ENCODE results near the gene CMTR1.
A peak's percentile ranks its signal among the peaks of the same experiment; 100 is the strongest.

Gene CMTR1

DNA sequence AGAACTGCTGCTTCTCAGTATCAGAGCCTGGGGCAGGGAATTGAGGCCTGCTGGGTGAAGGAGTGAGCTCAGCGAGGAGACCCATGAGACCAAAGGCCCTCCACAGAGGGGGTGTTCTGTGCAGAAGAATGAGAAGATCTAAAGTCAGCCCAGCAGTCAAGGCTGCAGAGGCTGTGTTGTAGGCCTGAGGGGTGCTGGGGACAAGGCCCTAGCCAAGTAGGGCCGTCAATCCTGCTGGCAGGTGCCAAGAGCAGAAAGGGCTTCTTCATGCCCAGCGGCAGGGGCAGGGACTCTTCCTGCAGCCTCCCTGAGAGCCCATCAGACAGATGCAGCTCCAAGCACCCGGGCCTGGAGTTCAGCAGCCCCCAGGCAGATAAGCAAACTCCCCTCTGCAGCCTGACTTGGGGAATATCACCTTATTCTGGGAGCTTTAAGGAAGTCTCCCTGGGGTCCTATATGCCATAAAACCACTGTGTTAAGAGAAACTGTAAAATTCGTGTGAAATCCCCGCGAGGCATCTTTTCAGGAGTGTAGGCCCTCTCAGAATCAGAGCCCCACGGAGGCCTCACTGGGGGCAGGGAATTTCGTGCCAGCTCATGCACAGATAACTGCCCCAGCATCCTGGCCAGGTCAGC, 57.6 kb downstream of the CMTR1 start:
- Histone ChIP-seq H3K4me2 (peak overlapping the region; percentile 70), H3K27me3 (no peaks in the 10 kb centered on the region), H3K4me1 (peaks cover 61% of the 10 kb centered on the region), H3K9me3 (no peaks in the 10 kb centered on the region), H3K27ac (peak overlapping the region; percentile 51), H3K36me3 (peaks cover 42% of the 10 kb centered on the region; the same call in 1 of the 2 replicates), H3K9ac (peak overlapping the region; percentile 46; the same call in 1 of the 2 replicates), H4K20me1 (peaks cover 70% of the 10 kb centered on the region), H3K4me3 (no peak overlapping the region)
- no peak for TF ChIP-seq Cebpa-rat (IDR thresholded peaks at IDR 0.05)

DNA sequence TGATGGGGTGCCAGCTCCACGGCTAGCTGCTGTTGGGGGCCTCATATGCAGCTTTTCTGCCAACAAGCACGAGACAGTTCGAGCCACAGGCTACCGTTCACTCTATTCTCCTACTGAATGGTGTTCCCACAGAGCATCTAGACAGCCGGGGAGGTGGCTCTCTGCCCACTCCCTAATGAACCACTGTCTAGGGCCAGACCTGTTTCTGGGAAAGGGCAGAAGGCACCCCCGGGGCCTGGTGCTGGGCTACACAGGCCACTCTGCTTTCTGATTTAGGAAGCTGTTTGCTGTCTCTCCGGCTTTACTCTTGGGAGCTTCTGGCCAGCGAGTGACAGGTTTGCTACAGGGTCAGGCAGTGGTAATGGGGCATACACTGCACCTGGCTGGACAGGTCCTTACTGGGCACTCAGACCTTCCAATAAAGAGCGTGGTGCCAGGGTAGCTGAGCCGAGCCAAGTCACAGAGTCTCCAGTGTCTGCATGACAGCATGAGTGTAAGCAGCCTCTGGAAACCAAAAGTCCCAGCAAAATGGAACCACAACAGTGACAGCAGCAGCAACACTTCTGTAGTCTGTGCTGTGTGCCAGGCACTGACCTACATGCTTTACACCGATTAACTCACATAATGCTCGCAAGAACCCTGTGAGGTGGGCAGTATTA, 58.3 kb downstream of the CMTR1 start:
- no peaks in the 10 kb centered on the region for H3K9me3 ChIP-seq
- peak overlapping the region; percentile 51 for H3K27ac ChIP-seq
- peaks cover 61% of the 10 kb centered on the region for H3K4me1 ChIP-seq
- peaks cover 70% of the 10 kb centered on the region for H4K20me1 ChIP-seq
- no peak overlapping the region for H3K4me3 ChIP-seq
- peaks cover 44% of the 10 kb centered on the region for H3K36me3 ChIP-seq
- H3K27me3 ChIP-seq, result no peaks in the 10 kb centered on the region
- peak overlapping the region; percentile 46; the same call in 1 of the 2 replicates for H3K9ac ChIP-seq
- no peak for TF ChIP-seq Cebpa-rat (IDR thresholded peaks at IDR 0.05)
- peak overlapping the region; percentile 70 for H3K4me2 ChIP-seq

DNA sequence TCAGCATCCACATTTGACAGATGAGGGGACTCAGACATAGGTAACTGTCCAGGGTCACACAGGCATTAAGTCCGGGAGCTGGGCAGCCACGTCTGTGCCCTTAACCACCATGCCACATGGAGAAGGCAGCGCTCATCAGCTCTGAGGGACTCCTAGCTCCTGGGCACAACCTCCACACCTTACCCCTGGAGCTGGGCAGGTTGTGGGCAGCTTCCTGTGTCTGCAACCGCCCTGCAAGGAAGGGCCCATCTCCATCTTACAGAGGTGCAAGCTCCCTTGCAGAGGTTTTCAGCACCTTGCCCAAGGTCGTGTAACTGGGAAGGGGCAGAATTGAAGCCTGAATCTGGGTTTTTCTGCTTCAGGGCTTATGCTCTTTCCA, 58.8 kb downstream of the CMTR1 start:
- Histone ChIP-seq H3K4me1 (peaks cover 61% of the 10 kb centered on the region), H3K27ac (no peak overlapping the region), H3K36me3 (peaks cover 45% of the 10 kb centered on the region), H4K20me1 (peaks cover 70% of the 10 kb centered on the region), H3K27me3 (no peaks in the 10 kb centered on the region), H3K9me3 (no peaks in the 10 kb centered on the region), H3K4me2 (peak overlapping the region; percentile 70), H3K4me3 (no peak overlapping the region), H3K9ac (no peak overlapping the region)
- no peak for TF ChIP-seq Cebpa-rat (IDR thresholded peaks at IDR 0.05)

DNA sequence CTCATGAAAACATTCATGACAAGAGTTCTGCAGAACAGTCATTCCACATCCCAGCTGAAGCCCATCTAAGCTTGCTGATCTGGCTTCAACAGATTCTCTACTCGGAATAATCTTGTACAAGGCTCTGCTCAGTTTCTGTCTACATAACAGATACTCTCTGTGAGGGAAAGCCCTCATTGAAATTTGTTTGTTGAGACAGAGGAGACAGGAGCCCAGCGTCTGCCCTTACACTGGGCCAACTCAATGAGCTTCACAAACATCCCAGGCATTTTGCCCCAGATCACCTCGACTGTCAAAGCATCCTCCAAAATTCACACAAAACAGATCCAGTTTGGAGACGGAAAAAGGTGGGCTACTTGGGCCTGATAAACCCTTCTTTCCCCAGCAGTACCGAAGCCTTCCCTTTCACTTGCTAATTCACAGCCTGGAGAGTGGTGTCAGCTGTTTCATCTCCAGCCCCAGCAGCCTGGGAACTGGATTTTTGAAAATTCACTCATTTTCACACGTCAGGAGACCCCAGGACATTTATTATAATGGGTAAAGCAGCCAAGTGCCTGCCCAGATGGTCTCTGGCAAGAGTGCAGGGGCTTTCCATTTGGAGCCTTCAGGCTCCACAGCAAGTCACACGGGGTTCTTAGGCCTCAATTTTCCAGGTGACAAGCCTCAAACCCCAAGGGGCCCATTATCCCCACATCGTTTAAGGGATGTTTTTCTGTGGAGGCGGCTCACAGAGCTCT, 59.4 kb downstream of the CMTR1 start:
- Histone ChIP-seq H3K4me2 (peak overlapping the region; percentile 70), H3K4me1 (peaks cover 59% of the 10 kb centered on the region), H3K9me3 (no peaks in the 10 kb centered on the region), H3K27ac (no peak overlapping the region; the same call in 1 of the 2 replicates), H4K20me1 (peaks cover 69% of the 10 kb centered on the region), H3K9ac (no peak overlapping the region), H3K4me3 (no peak overlapping the region), H3K27me3 (no peaks in the 10 kb centered on the region), H3K36me3 (peaks cover 44% of the 10 kb centered on the region)
- TF ChIP-seq Cebpa-rat (IDR thresholded peaks at IDR 0.05), result no peak

DNA sequence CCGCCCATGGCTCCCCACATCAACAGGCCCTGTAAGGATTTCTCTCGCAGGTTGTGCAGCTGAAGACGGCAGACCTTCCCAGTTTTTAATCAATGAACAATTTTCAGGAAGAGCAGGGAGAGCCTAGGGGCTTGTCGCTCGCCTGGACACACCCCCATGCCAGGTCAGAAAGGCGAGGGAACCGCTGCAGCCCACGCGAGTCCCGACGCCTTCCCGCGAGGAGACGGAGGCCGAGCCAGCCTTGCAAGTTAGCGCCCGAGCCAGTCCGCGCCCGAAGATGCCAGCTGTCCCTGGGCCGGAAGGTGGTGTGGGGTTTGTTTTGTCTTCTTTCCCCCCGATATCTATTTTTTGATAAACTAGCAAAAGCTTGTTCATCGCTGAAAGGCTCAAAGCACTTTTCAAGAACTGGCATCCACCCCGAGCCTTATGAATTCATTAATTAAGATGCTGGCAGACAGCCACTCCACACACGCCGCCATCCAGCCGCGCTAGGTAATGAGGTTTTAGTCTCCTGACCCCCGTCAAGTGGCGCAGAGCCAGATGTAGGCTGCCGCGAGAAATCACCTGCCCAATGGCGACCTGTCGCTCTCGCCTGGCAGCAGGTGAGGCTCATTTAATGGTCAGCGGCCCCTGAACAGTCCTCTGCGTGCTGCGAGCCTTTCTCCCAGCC, 60.1 kb downstream of the CMTR1 start:
- H3K4me1 ChIP-seq, result peaks cover 58% of the 10 kb centered on the region
- peak overlapping the region; percentile 36 for H3K4me2 ChIP-seq
- peaks cover 40% of the 10 kb centered on the region for H3K36me3 ChIP-seq
- no peaks in the 10 kb centered on the region for H3K9me3 ChIP-seq
- peaks cover 62% of the 10 kb centered on the region for H4K20me1 ChIP-seq
- no peak for TF ChIP-seq Cebpa-rat (IDR thresholded peaks at IDR 0.05)
- no peak overlapping the region for H3K9ac ChIP-seq
- H3K4me3 ChIP-seq, result no peak overlapping the region
- H3K27me3 ChIP-seq, result no peaks in the 10 kb centered on the region
- no peak overlapping the region; the same call in 1 of the 2 replicates for H3K27ac ChIP-seq

DNA sequence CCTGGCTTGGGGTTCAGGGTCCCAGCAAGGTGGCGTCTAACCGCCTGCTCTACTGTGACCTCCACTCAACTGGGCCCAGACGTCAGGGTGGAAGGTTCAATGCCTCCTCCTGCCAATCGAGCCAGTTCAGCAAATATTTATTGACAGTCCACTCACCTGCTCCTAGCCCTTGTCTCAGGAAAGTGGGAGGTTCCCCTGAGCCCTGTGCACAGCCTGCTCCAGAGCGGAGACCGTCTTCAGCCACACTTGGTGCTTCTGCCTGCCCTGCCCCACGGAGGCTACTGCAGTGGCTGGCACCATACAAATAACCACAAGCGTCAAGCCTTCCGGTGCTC, 60.6 kb downstream of the CMTR1 start:
- no peaks in the 10 kb centered on the region for H3K27me3 ChIP-seq
- TF ChIP-seq Cebpa-rat (IDR thresholded peaks at IDR 0.05), result no peak
- H3K4me1 ChIP-seq, result peaks cover 59% of the 10 kb centered on the region
- peaks cover 35% of the 10 kb centered on the region for H3K36me3 ChIP-seq
- peak overlapping the region; percentile 36; the same call in 1 of the 2 replicates for H3K4me2 ChIP-seq
- no peak overlapping the region for H3K27ac ChIP-seq
- no peak overlapping the region for H3K9ac ChIP-seq
- H3K4me3 ChIP-seq, result no peak overlapping the region
- H3K9me3 ChIP-seq, result no peaks in the 10 kb centered on the region
- H4K20me1 ChIP-seq, result peaks cover 57% of the 10 kb centered on the region

DNA sequence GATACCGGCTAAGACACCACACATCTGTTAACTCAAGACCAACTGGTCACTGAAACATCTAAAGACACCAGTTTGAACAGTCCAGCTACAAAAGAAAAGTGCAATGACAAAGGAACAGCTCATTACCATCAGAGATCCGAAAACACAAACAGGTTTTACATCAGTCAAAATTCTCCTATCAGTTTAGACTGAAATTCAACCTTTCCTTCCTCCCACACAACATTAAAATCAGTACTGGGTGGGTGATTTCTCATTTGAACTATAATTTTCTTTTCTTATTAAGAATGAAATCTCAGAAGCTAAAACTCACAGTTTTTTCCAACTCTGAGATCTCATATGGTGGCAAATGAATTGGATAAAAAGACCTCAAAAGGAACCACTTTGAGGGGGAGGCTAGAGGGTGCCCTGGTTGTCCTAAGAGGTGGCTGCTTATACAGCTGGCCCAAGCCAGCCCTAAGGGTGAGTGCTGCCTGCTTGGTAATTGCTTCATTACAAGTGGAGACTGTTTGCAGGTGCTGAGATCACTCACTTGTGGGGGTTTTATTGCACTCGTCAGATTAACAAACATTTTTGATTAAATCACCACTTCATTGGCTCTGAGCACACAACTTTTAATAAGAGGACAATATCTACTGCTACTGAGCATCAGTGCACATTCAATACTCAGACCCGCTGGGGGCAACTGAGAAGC, 62.4 kb downstream of the CMTR1 start:
- no peak overlapping the region for H3K4me2 ChIP-seq
- H3K4me1 ChIP-seq, result peaks cover 53% of the 10 kb centered on the region
- H3K27me3 ChIP-seq, result no peaks in the 10 kb centered on the region
- no peak overlapping the region for H3K9ac ChIP-seq
- no peak for TF ChIP-seq Cebpa-rat (IDR thresholded peaks at IDR 0.05)
- no peak overlapping the region for H3K4me3 ChIP-seq
- no peak overlapping the region for H3K27ac ChIP-seq
- H3K36me3 ChIP-seq, result peaks cover 29% of the 10 kb centered on the region
- no peaks in the 10 kb centered on the region for H3K9me3 ChIP-seq
- peaks cover 39% of the 10 kb centered on the region for H4K20me1 ChIP-seq

DNA sequence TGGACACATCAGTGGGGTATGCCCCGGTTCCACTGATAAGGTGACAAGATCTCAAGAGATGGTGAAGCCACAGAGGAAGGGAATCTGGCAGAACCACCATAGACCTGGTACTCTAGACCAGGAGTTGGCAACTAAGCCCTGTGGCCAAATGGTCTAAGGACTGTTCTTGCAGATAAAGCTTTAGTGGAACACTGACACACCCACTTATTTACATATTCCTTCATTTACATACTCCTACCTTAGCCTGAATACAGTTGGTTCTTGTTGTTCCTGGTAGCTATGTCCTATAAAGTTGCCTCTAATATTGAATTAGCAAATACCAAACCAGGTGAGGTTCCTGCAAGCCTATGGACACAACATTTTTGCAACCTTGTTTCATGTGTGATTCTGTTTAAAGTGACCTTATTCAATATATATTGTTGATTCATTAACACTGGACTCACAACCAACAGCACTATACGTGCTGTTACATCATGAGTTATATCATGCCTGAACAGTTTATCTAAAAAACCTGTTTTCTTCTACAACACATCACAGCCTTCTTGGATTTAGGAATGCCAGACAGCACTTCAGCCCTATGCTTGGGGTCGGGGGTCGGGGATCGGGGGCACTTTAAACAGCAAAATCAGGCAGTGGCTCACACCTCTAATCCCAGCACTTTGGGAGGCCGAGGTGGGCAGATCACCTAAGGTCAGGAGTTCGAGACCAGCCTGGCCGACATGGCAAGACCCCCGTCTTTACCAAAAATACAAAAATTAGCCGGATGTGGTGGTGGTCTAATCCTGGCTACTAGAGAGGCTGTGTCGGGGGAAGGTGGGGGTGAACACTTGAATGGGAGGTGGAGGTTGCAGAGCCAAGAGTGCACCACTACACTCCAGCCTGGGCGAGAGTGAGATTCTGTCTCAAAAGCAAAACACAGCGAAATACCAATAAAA, 64.2 kb downstream of the CMTR1 start:
- Histone ChIP-seq H3K9ac (no peak overlapping the region), H3K4me3 (no peak overlapping the region), H4K20me1 (peaks cover 21% of the 10 kb centered on the region), H3K4me1 (peaks cover 42% of the 10 kb centered on the region), H3K36me3 (peaks cover 29% of the 10 kb centered on the region), H3K9me3 (no peaks in the 10 kb centered on the region), H3K4me2 (peak overlapping the region; percentile 94; the same call in 1 of the 2 replicates), H3K27ac (no peak overlapping the region), H3K27me3 (no peaks in the 10 kb centered on the region)
- no peak for TF ChIP-seq Cebpa-rat (IDR thresholded peaks at IDR 0.05)
